Measurements from ENCODE around the gene RANBP9. TPM values are rescaled to one million over a fixed set of nuclear protein-coding genes. Genes with fewer than 3 reads are reported as not detected.

The RANBP9 gene
- total and polyA plus RNA-seq, 2 of the 13 experiments (the other 11 are each of a cell fraction or from before 2014, with no cell fraction given) = 26.6 to 30.6 TPM

DNA sequence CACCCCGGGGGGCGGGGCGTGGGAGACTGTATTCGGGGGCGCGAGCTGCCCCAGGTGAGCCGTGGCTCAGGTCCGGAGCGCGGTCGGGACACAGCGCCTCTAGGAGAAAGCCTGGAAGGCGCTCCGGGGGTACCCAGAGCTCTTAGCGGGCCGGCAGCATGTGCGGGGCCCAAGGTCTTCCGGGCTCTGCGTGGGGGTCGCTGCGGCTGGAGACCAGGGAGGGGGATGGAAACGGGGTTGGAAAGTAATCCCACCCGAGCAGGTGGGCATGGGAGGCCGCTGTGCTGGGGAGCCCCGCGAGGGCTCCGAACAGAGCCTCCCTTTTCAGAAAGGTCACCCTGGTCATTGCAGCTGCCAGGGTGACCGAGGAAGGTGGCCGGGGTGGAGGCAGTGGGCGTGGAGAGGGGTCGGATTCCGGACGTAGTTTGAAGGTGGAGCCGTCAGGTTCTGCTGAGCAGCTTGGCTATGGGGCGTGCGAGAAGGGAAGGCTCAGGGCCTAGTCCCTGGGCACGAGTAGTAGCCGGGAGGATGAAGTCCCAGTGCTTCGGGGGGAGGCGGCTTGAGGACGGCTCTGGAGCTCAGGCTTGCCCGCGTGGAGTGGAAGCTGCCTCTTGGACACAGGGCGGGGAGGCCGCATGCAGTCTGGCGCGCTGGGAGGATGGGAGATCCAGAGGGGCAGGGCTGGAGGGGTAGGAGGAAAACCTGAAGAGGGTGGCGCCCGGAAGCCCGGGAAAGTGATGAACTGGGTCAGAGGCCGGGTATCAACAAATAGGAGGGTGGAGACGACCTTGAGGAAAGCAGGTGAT, 136.9 kb downstream of the RANBP9 start, which contains the start of gene SIRT5 (continued):
- TF ChIP-seq, protein P1, sequence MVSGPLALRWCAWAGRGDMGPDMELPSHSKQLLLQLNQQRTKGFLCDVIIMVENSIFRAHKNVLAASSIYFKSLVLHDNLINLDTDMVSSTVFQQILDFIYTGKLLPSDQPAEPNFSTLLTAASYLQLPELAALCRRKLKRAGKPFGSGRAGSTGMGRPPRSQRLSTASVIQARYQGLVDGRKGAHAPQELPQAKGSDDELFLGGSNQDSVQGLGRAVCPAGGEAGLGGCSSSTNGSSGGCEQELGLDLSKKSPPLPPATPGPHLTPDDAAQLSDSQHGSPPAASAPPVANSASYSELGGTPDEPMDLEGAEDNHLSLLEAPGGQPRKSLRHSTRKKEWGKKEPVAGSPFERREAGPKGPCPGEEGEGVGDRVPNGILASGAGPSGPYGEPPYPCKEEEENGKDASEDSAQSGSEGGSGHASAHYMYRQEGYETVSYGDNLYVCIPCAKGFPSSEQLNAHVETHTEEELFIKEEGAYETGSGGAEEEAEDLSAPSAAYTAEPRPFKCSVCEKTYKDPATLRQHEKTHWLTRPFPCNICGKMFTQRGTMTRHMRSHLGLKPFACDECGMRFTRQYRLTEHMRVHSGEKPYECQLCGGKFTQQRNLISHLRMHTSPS (CRISPR knock-in tag; IDR thresholded peaks at IDR 0.05; ENCODE audit: low read depth) = no peak; the same call in none of the 2 replicates
- TF ChIP-seq ZNF292 (CRISPR knock-in tag; IDR thresholded peaks at IDR 0.05; ENCODE audit: borderline replicate concordance, low read depth) (peak; percentile 80; the same call in 1 of the 2 replicates), KIAA2018 (CRISPR knock-in tag; IDR thresholded peaks at IDR 0.05; ENCODE audit: borderline replicate concordance) (no peak), MIXL1 (CRISPR knock-in tag; IDR thresholded peaks at IDR 0.05) (no peak), GLI4 (CRISPR knock-in tag; IDR thresholded peaks at IDR 0.05; ENCODE audit: borderline replicate concordance) (peak; percentile 94; the same call in 1 of the 2 replicates), EHMT2 (IDR thresholded peaks at IDR 0.05; ENCODE audit: borderline replicate concordance, low read depth, low read length) (no peak), NR2F1 (CRISPR knock-in tag; IDR thresholded peaks at IDR 0.05) (peak; percentile 17 to 87; a peak in 2 of 4 replicates), CAMTA2 (CRISPR knock-in tag; IDR thresholded peaks at IDR 0.05; ENCODE audit: borderline replicate concordance) (0 out of 2 replicates have a peak, but pooled peaks have one; percentile 64), ZNF550 (CRISPR knock-in tag; IDR thresholded peaks at IDR 0.05; ENCODE audit: borderline replicate concordance) (no peak), ZNF713 (CRISPR knock-in tag; IDR thresholded peaks at IDR 0.05) (0 out of 2 replicates have a peak, but pooled peaks have one; percentile 48)
- TF ChIP-seq, protein P2, sequence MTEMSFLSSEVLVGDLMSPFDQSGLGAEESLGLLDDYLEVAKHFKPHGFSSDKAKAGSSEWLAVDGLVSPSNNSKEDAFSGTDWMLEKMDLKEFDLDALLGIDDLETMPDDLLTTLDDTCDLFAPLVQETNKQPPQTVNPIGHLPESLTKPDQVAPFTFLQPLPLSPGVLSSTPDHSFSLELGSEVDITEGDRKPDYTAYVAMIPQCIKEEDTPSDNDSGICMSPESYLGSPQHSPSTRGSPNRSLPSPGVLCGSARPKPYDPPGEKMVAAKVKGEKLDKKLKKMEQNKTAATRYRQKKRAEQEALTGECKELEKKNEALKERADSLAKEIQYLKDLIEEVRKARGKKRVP (CRISPR knock-in tag; IDR thresholded peaks at IDR 0.05) = no peak; a peak in 1 of 4 replicates
- TF ChIP-seq, protein P3, sequence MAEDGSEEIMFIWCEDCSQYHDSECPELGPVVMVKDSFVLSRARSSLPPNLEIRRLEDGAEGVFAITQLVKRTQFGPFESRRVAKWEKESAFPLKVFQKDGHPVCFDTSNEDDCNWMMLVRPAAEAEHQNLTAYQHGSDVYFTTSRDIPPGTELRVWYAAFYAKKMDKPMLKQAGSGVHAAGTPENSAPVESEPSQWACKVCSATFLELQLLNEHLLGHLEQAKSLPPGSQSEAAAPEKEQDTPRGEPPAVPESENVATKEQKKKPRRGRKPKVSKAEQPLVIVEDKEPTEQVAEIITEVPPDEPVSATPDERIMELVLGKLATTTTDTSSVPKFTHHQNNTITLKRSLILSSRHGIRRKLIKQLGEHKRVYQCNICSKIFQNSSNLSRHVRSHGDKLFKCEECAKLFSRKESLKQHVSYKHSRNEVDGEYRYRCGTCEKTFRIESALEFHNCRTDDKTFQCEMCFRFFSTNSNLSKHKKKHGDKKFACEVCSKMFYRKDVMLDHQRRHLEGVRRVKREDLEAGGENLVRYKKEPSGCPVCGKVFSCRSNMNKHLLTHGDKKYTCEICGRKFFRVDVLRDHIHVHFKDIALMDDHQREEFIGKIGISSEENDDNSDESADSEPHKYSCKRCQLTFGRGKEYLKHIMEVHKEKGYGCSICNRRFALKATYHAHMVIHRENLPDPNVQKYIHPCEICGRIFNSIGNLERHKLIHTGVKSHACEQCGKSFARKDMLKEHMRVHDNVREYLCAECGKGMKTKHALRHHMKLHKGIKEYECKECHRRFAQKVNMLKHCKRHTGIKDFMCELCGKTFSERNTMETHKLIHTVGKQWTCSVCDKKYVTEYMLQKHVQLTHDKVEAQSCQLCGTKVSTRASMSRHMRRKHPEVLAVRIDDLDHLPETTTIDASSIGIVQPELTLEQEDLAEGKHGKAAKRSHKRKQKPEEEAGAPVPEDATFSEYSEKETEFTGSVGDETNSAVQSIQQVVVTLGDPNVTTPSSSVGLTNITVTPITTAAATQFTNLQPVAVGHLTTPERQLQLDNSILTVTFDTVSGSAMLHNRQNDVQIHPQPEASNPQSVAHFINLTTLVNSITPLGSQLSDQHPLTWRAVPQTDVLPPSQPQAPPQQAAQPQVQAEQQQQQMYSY (CRISPR knock-in tag; IDR thresholded peaks at IDR 0.05) = no peak
